ENCODE measurements around the gene ALB. TPM values are rescaled to one million over a fixed set of nuclear protein-coding genes. Genes with fewer than 3 reads are reported as not detected.

The ALB gene
- total RNA-seq, 1 donor from 2014 or later: not detected

DNA sequence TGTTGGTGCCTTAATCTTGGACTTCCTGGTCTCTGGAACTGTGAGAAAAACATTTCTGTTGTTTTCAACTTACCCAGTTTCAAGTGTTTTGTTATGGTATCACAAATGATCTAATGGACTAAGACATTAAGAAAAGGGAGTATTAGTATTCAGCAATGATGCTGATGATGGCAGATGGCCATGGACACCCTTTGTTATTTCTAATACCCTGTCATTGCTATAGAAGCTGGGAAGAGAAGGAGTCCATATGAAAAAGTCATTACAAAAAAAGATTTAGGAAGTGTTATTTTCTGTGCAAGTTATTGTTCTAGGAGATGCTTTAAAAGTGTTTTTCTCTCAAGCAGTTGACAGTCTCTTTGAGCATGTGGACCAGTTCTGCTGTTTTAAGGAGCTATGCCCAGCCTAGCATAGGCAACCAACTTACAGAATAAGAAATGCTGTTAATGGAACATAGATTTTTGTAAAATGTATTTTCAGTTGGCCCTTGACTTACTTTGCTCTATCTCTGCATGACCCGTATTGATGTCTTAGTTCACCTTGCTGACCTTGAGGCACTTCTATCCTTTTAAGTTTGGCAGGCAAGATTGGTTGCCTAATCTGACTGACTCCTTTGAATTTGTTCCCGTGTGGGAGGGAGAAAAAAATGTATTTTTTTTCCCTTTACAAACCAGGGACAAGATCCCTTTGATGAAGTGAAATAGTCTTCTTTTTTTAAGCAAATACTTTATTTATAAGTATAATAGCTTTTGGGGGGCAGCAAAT is 25.9 kb downstream of the ALB start:
- Histone ChIP-seq H3K36me3 (no peaks in the 10 kb centered on the region), H3K4me3 (no peak overlapping the region), H3K27me3 (ENCODE audit: low read depth) (no peaks in the 10 kb centered on the region), H3K9me3 (replicated peaks) (no peaks in the 10 kb centered on the region), H3K4me1 (no peaks in the 10 kb centered on the region), H3K27ac (replicated peaks) (no peak overlapping the region)
- intact Hi-C loops (cut with micrococcal nuclease): no loop called here
- TF ChIP-seq, protein P1, sequence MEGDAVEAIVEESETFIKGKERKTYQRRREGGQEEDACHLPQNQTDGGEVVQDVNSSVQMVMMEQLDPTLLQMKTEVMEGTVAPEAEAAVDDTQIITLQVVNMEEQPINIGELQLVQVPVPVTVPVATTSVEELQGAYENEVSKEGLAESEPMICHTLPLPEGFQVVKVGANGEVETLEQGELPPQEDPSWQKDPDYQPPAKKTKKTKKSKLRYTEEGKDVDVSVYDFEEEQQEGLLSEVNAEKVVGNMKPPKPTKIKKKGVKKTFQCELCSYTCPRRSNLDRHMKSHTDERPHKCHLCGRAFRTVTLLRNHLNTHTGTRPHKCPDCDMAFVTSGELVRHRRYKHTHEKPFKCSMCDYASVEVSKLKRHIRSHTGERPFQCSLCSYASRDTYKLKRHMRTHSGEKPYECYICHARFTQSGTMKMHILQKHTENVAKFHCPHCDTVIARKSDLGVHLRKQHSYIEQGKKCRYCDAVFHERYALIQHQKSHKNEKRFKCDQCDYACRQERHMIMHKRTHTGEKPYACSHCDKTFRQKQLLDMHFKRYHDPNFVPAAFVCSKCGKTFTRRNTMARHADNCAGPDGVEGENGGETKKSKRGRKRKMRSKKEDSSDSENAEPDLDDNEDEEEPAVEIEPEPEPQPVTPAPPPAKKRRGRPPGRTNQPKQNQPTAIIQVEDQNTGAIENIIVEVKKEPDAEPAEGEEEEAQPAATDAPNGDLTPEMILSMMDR (IDR thresholded peaks at IDR 0.05; ENCODE audit: borderline replicate concordance): no peak
- no peak for DNase-seq

DNA sequence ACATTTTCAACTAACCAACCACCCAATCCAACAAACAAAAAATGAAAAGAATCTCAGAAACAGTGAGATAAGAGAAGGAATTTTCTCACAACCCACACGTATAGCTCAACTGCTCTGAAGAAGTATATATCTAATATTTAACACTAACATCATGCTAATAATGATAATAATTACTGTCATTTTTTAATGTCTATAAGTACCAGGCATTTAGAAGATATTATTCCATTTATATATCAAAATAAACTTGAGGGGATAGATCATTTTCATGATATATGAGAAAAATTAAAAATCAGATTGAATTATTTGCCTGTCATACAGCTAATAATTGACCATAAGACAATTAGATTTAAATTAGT is 27.7 kb downstream of the ALB start:
- H3K27me3 ChIP-seq (ENCODE audit: low read depth): no peaks in the 10 kb centered on the region
- TF ChIP-seq, protein P1 (IDR thresholded peaks at IDR 0.05; ENCODE audit: borderline replicate concordance): no peak
- intact Hi-C loops (cut with micrococcal nuclease): no loop called here

DNA sequence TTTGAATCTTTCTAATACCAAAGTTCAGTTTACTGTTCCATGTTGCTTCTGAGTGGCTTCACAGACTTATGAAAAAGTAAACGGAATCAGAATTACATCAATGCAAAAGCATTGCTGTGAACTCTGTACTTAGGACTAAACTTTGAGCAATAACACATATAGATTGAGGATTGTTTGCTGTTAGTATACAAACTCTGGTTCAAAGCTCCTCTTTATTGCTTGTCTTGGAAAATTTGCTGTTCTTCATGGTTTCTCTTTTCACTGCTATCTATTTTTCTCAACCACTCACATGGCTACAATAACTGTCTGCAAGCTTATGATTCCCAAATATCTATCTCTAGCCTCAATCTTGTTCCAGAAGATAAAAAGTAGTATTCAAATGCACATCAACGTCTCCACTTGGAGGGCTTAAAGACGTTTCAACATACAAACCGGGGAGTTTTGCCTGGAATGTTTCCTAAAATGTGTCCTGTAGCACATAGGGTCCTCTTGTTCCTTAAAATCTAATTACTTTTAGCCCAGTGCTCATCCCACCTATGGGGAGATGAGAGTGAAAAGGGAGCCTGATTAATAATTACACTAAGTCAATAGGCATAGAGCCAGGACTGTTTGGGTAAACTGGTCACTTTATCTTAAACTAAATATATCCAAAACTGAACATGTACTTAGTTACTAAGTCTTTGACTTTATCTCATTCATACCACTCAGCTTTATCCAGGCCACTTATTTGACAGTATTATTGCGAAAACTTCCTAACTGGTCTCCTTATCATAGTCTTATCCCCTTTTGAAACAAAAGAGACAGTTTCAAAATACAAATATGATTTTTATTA is 28.3 kb downstream of the ALB start:
- no peak for DNase-seq
- H3K9me3 ChIP-seq (replicated peaks): no peaks in the 10 kb centered on the region
- no peaks in the 10 kb centered on the region for H3K36me3 ChIP-seq
- no peak overlapping the region for H3K4me3 ChIP-seq
- H3K27me3 ChIP-seq (ENCODE audit: low read depth): no peaks in the 10 kb centered on the region
- TF ChIP-seq, protein P1 (IDR thresholded peaks at IDR 0.05; ENCODE audit: borderline replicate concordance): no peak
- H3K4me1 ChIP-seq: no peaks in the 10 kb centered on the region
- intact Hi-C loops (cut with micrococcal nuclease): no loop called here
- no peak overlapping the region for H3K27ac ChIP-seq (replicated peaks)

More for the DNA sequence above, 27.7 kb downstream of the ALB start:
- Histone ChIP-seq H3K36me3 (no peaks in the 10 kb centered on the region), H3K4me1 (no peaks in the 10 kb centered on the region), H3K27ac (replicated peaks) (no peak overlapping the region), H3K9me3 (replicated peaks) (no peaks in the 10 kb centered on the region), H3K4me3 (no peak overlapping the region)
- DNase-seq: no peak

DNA sequence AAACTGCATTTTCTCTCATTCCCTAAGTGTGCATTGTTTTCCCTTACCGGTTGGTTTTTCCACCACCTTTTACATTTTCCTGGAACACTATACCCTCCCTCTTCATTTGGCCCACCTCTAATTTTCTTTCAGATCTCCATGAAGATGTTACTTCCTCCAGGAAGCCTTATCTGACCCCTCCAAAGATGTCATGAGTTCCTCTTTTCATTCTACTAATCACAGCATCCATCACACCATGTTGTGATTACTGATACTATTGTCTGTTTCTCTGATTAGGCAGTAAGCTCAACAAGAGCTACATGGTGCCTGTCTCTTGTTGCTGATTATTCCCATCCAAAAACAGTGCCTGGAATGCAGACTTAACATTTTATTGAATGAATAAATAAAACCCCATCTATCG is 29.1 kb downstream of the ALB start:
- TF ChIP-seq, protein P1 (IDR thresholded peaks at IDR 0.05; ENCODE audit: borderline replicate concordance): no peak

DNA sequence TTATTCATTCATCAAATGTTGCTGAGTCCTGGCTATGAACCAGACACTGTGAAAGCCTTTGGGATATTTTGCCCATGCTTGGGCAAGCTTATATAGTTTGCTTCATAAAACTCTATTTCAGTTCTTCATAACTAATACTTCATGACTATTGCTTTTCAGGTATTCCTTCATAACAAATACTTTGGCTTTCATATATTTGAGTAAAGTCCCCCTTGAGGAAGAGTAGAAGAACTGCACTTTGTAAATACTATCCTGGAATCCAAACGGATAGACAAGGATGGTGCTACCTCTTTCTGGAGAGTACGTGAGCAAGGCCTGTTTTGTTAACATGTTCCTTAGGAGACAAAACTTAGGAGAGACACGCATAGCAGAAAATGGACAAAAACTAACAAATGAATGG is 30.2 kb downstream of the ALB start:
- no peaks in the 10 kb centered on the region for H3K36me3 ChIP-seq
- no peaks in the 10 kb centered on the region for H3K9me3 ChIP-seq (replicated peaks)
- no peaks in the 10 kb centered on the region for H3K4me1 ChIP-seq
- no peak for DNase-seq
- no peak overlapping the region for H3K27ac ChIP-seq (replicated peaks)
- H3K27me3 ChIP-seq (ENCODE audit: low read depth): no peaks in the 10 kb centered on the region
- intact Hi-C loops (cut with micrococcal nuclease): no loop called here
- H3K4me3 ChIP-seq: no peak overlapping the region
- TF ChIP-seq, protein P1 (IDR thresholded peaks at IDR 0.05; ENCODE audit: borderline replicate concordance): peak; percentile 40

More for the DNA sequence above, 29.1 kb downstream of the ALB start:
- no peaks in the 10 kb centered on the region for H3K36me3 ChIP-seq
- H3K27me3 ChIP-seq (ENCODE audit: low read depth): no peaks in the 10 kb centered on the region
- H3K27ac ChIP-seq (replicated peaks): no peak overlapping the region
- H3K9me3 ChIP-seq (replicated peaks): no peaks in the 10 kb centered on the region
- no peak overlapping the region for H3K4me3 ChIP-seq
- H3K4me1 ChIP-seq: no peaks in the 10 kb centered on the region
- intact Hi-C loops (cut with micrococcal nuclease): no loop called here
- no peak for DNase-seq
